NOMO-1 treated with DMSO at 0.1 percent for 48 hours (cell line): Measurements from ENCODE around the gene CIB4.

Experiments used
- DNase-seq: peaks from one replicate; lab custom pipeline; 2025; ENCODE audit not compliant: unreplicated experiment; lab: John Stamatoyannopoulos, UW

Gene CIB4

DNA sequence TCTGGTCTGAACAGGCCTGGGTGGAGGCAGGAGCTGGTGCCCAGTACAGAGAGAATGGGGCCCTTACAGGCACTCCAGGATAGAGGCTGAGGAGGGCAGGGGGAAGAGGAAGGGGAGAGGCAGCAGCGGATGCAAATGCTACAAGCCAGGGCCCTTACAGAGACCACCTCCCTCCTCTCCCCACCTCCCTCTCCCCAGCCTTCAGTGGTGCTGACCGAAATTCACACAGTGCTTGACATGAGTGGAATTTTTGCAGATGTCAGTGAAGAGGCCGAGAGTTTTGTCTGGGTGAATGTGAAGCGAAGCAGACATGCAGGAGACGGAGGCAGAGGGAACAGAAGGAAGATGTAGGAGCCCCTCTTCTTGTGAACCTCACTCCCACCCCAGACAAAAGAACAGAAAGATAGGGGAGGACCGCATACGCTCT, 31.9 kb downstream of the CIB4 start:
- no peak for DNase-seq

DNA sequence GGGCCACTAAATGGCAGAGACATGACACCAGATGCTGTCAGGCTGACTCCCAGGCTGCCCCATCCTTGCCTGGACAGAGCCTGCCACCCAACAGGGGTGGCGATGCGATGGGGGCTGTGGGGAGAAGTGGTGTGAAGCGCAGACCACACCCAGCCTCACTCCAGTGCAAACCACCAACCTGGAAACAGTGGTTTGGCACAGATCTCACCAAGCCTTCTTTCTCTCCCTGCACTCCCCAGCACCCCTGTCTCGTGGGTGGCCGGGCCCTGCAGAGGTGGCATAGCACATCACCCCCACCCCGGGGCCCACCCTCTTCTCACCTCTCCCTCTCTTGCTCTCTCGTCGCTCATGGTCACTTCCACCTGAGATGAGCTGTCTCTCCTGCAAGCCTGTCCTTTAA, 32.6 kb downstream of the CIB4 start:
- no peak for DNase-seq

DNA sequence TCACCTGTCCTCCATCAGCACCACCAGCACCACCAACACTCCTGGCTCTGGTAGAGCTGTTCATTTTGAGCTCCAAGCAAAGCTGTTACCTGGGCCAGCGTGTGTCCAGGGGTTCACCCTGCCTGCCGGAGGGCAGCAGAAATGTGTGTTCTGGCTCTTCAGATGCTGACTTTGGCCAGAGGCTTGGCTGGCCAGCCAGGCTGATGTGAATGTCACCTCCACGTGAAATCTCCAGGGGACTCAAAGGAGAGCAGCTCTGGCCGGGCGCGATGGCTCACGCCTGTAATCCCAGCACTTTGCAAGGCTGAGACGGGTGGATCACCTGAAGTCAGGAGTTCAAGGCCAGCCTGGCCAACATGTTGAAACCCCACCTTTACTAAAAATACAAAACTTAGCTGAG, 33.5 kb downstream of the CIB4 start:
- DNase-seq, result no peak

DNA sequence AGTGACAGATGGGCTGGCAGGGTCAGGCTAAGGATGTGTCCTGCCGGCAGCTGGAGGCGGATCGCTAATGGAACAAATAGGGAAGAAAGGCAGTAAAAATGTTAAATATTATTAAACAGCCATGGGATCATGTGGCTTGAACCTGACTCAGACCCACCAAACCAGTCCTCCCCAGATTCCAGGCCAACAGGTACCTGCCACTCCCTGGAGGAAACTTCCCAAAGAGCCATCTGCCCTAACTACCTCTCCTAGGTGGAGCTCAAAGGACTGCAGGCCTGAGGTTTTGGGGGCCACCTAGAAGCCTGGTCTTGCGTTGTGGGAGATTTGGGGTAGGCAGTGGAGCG, 34.3 kb downstream of the CIB4 start:
- no peak for DNase-seq

DNA sequence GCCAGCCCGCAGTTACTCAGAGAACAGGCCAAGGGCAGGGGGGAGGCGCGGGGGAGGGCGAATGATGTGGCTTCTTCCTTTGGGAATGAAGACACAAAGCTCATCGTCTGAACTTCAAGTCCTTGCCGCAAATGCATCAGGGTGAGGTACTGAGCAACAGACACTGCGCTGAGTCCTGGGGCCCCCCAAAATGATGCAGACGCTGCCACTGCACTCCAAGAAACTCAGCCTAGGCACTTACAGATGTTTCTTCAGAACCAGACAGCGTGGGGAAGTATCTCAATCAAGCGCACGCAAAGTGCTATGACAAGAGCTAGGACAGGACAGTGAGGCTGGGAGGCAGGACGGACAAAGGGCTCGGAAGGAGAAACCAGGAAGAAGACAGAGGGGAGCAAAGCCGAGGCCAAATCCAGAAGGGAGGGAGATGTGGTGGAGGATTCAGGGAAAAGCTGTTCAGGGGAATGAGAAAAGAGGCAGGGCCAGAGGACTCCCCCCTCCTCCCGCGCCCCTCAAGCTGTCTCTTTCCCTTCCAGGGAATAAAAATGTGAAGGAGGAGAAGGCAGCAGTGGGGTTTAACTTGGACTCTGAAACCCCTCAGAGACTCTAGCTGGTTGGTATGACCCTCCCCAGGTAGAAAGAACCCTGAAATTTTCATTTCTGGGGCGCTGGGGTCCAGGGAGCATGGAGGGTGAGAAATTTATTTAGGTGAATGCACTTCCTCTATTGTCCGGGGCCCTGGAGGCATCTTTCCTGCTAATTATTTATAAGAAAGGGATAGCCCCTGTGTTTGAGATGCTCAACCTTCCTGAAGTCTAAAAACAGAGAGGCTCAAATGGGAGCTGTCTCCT, 34.9 kb downstream of the CIB4 start:
- no peak for DNase-seq

DNA sequence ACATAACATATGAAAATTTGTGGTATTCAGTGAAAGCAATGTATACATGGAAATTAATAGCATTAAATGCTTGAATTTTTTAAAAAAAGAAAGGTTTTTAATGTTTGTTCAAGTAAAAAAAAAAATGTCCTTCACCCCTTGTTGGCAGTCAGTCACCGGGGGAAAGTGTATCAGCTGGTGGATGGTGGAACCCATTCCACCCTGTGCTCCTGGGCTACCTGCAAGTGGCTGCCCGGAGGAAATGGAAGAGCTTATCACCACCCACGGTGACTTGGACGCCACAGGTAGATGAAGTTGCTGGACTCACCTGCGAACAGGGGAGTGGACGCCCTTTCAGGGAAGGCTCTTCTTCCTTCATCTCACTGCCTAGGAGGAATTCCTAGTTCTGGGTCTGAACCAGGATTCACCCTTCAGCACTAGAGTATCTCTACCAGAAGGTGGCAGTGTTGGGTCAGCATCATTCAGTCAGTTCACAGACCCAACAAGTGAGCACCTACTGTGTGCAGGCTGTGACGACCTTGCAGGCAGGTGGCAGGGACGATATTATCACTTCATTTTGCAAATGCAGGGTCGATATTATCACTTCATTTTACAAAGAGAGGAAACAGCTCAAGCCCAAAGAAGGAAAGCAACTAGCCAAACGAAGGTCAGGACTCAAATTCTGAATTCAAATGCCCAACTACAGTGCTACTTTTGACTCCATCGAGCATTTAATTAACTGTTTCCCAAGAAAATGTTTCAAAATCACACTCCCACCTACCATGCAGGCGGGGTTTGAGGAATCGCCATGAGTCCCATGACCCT, 35.8 kb downstream of the CIB4 start:
- DNase-seq, result no peak

DNA sequence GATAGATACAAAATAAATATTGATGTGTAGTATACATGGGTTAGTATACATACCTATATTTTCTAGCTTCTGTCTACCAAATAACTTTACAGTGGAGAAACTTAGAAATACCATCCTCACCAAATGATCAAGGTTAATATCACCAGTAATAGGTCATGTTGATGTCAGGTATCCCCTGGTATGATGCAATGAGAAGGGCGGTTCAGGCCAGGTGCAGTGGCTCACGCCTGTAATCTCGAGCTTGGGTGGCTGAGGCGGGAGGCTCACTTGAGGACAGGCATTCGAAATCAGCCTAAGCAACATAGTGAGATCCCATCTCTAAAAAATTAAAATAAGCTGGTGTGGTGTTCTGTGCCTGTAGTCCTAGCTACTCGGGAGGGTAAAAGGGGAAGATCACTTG, 38.6 kb downstream of the CIB4 start:
- DNase-seq, result no peak

DNA sequence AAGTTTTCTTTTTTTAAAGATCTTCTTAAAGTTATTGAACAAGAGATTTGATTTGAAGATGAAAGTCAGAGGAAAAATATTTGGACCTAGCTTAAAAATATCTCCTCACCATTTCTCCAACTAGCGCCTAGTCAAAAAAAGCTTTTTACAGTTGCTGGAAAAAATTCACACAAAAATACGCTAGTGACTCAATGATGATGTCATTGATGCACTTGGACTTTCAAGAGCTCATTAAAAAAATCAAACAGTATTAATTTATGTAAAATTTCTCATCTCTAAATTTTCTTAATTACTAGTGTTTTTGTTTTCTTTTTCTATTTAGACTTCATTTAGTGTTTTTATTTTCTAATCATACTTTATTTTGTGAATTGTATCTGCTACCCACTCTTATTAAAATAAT, 41.8 kb downstream of the CIB4 start:
- no peak for DNase-seq

DNA sequence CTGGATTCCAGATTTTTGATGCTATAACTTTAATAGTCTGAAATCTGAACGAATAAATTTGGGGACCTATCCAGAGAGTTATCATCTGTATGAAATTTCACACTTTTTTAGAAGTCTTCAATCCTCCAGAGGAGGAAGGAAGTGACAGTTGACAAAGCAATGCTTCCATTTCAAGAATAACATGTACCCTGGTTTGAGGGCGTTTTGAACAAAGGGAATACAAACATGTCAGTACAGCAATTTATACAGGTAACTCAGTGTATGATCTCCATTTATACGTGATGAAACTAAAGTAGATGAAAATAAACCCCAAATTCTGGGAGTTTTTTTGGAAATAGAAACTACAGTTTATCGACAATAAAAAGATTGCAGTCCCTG, 42.2 kb downstream of the CIB4 start:
- peak; percentile 6 for DNase-seq

DNA sequence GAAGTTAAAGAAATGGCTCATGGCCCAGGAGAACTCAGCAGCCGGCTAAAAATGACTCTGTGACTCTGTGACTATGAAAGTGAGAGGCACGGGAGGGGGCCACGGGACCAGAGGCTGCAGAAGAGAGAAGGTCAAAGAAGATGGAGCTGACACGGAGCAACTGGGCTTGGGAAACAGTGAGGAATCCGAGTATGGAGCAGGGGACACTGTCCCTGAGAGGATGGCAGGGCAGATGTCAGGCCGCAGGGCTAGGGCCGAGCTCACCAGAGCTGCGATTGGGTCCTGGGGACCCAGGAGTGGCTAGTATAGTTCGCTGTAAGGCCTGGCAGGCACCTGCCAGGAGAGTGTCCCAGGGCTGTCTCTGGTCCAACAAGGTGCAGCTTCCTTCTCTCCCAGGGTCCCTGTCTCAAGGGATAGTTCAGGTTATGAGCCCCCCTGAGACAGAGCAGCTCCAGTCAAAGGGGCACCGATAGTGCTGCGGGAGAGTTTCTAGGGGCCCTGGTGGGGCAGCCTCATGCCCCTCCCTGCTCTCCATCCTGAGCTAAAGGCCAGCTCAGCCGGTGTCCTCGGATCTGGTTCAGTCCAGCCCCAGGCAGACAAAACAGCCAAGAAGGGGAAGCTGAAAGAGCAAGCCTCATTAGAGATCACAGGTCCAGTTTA, 42.7 kb downstream of the CIB4 start:
- no peak for DNase-seq

DNA sequence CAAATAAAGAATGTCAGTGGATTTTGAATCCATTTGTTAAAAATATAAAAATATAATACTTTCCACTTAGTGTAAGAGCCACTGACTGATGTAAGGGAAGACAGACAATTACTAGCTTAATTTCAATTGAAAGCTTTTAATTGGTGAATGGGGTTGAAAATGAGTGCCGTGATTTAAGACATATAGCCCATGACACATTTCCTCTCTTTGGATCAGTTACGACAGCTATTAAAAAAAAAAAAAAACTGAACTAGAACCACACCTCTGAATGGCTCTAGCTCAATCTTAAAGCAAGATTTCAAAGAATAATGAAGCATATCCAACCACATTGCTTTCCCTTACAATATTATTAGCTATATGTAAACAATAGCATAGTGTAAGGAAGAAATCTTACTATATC, 44.0 kb downstream of the CIB4 start:
- DNase-seq, result peak; percentile 60

DNA sequence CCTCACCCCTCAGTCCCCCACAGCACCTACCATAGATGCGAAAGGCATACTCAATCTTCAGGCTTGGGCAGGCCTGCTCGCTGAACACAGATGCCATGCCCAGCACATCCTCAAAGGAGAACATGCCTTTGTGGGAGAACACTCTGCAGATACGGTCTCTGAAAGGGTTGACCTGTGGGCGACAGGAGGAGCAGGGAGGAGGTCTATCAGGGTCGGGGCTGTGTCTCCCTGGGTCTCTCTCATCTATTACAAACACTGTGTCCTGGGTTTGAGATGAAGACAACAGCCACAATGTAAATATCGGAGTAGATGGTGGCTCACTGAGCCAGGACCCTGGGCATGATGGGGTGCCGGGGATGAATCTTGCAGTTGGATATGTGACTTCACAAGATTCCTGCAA, 46.0 kb downstream of the CIB4 start:
- no peak for DNase-seq

DNA sequence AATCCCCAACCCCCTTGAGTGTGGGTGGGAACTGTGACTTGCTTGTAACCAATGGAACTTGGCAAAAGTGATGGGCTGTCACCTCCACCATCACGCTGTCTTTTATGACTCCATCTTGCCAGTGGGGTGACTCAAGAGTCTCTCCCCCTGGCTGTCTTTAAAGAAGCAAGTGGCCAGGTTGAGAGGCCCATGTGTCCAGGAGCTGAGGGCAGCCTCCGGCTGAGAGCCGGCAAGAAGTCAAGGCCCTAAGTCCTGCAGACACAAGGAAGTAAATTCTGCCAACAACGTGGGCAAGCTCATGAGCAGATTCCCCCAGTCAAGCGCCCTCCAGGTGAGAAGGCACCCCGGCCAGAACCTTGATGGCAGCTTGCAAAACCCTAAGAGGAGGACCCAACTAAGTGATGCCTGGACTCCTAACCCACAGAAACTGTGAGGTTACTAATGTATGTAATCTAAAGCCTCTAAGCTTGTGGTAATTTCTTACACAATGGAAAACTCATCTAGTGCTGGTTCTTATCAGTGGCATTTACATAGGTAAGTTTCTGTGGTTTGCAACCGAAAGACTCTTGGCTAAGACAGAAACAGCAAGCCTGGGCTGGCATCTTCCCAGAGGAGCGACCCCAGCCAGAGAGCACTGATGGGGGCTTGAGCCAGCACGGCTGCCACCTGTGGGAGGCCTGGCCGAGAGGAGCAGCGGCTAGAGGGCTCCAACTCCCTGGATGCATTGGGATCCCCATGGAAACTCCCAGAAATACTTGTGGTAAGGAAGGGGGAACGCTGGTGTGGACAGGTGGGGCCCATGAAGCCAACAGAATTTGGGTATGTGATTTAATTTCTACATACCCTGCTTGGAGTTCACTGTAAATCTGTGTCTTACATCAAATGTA, 49.3 kb downstream of the CIB4 start:
- DNase-seq, result no peak

DNA sequence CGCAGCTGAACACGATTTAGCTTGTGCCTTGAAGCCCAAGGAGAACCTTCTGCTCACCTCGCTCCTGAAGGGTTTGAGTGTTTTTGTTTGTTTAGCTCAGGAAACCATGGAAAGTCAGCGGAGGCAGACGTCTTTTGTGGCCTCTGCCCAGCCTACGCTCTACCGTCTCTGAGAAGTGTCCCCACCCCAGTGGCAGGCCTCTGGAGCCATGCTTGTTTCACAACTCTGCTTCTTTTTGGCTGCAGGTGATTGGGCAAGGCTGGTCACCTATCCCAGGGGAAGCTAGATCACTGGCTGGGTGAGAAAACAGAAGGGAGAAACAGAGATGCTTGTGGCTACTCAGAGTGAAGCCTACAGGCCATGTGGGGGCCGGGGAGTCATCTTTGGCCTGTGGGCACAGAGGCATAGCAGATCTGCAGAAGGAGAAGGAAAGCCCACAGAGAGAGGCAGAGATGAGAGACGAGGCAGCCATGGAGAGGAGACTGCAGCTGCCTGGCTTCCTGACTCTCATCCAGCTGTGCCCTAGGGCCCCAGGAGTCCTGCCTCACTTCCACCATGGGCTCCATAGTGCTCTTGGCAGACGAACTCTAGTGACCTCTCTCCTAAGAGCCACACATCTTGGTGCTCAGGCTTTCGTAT, 50.1 kb downstream of the CIB4 start:
- DNase-seq, result no peak

DNA sequence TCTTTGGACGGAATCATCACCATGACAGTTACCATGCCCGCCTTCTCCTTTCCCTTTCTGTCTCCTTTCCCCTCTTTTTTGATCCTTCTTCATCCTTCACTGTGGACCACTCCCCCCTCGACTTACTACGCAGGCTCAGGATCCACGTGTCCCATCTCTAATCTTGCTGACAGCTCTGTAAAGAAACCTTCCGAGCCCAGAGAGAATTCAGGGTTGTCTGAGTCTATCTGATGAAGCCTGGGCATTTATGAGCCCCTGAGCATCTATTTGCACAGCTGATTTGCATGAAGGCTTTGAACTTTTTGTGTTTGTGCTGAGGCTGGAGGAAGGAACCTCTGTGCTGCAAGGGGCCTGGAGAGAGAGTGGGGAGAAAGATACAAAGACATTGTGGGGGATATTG, 50.7 kb downstream of the CIB4 start:
- DNase-seq, result no peak

DNA sequence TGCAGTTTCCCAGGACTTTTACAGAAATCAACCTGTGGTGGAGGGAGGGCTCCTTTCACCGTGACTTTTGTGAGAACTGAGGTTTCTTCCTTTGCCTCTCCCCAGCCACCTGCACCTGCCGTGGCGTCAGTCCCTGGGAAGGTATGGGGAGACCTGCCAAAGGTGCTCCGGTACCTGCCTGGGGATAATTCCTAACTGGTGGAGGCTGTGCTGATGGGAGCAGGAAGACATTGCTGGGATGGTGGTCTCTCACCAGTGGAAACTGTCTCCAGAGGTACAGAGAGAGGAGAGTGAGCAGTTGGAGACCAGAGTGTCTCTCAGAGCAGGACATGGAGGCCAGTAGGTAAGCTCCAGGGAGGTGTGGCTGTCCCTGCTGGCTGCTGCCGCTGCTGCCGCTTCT, 52.6 kb downstream of the CIB4 start:
- no peak for DNase-seq

DNA sequence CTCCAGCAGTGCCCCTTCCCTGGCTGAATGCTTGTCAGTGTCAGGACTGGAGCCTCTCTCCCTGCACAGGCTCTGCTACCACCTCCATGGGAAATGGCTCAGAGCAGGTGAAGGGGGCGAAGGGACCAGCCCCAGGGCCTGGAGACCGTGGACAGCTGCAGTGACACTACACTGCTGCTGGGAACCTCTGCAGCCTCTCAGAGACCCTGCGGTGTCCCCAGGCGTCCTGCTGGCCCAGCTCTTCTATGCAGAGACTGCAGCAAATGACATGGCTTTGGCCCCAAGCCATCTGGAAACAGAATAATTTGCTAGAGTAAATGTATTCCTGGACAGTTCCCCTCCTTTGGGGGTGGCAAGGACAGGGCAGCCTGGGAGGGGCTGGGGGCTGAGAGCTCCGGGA, 53.2 kb downstream of the CIB4 start:
- no peak for DNase-seq

DNA sequence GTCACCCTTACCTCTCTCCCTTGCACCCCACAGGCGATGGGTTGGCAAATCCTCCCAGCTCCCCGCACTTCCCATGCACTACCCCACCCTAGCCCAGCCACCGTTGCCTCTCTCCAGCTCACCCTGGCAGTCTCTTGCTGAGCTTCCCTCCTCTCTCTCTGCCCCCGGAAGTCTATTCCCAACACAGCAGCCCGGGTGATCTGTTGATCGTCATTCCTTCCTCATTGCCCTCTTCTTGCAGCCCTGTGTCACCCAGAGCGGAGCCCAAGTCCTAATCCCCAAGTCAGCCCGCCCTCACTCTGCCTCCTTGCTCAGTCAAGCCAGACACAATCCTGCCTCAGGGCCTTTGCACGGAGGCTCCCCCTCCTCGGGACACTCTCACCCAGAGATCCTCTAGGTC, 55.2 kb downstream of the CIB4 start:
- no peak for DNase-seq

DNA sequence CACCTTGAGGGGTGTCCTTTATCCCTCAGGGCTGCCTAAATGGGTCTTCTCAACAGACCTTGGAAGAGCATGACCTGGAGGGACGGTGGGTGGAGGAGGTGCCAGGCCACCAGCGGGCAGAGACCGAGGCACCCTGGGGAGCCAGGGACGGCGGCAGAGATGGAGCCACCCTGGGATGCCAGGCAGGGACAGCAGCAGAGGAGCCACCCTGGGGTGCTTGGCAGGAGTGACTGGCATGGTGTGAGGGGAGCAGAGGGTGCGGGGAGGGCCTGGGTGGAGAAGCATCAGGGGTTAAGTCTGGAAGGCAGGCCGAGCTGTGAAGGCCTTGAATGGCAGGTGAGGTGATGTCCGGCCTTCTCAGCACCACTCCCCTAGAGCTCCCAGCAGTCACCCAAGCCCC, 56.1 kb downstream of the CIB4 start:
- no peak for DNase-seq

DNA sequence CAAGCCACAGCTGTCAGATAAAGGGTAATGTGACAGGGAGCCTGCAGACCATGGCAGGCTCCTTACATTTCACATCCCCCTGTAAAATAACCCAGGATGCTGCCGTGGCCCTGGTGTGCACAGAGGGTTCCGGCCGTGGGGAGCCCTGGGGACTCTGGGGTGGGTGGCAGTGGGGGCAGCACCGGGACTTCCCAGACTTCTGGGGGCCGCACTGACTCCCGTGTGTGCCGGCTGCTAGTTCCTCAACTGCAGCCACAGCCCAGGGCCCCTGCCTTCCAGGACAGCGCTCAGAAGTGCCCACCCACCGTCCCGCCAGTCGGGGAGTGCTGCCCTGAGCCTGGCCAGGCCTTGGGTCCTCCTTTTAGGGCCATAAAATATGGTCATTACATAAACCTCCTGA, 56.5 kb downstream of the CIB4 start:
- no peak for DNase-seq

DNA sequence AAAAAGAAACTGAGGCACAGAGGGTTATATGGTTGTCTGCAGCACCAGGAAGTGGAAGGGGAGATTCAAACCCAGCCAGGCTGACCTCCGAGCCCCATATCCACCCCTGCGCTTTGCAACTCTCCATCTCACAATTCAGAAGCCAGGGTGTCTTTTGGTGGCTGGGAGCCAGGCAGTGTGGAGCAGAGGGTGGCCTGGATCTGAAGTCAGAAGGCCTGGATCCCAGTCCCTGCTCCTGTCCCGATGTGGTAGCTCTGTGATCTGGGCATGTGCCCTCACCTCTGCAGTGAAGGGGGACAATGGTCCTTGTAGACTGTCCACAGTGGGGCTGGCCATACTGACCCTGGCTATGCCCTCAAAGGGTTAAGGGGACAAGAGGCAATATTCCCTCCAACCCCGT, 57.0 kb downstream of the CIB4 start:
- no peak for DNase-seq
